ENCODE data around the gene OR4Q2.
"Not testable (repeated sequence)": the region's sequence is repeated elsewhere in the genome, so short reads cannot be mapped to it uniquely, and the experiment has no call there.

OR4Q2 gene

DNA sequence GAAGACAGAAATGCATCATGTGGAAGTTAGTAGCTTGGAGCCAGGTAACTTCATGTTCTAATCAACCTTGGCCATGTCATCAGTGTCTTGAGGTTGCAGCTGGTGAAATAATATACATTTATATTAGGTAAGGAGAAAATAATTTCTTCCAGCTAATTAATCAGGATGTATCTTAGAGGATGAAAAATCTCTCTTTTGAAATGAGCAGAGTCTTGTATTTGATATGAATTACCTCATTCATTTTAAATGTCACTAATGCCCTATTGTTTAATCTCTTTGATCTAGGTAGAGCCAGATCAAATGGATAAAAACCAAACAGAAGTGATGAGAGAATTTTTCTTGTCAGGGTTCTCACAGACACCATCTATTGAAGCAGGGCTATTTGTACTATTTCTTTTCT lies at the start of gene OR4Q2:
Gene OR4Q2, plus strand, starts transcription at position 301 of the 400 bp plus-strand sequence.
- DNase-seq: no peak

DNA sequence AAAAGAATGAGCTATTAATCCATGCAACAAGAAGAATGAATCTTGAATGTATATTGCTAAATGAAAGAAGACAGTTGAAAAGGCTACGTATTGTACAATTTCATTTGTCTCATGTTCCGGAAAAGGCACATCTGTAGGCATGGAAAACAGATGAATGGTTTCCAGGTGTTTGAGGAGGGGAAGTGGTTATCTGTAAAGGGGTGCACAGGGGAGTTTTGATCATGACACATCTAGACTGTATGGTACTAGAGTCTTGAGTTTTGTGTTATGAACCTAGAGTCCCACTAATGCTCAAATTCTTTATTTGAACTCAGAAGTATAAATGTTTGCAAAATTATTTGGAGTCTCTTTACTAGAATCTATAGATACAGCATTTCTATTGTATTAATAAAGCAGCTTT lies 32.2 kb upstream of the OR4Q2 start:
- DNase-seq: not testable (repeated sequence)

- no peak for DNase-seq
These were observed 27.1 kb upstream of the OR4Q2 start for GRCh38 chr14:19974844-19975243.

DNA sequence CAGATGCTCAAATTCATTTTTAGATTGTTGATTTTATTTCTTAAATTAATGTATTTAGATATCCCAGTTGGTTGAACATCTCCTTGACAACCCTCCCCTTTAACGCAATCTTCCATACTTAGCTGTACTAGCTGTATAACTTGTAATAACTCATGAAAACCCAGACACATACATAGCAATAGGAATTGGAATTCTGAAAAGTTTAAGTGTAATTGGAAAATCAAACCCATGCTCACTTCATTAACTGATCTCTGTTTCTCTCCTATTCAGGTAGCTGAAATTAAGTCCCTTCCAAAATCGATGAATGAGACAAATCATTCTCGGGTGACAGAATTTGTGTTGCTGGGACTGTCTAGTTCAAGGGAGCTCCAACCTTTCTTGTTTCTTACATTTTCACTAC lies 26.7 kb upstream of the OR4Q2 start, which contains the start of gene OR4K15:
Gene OR4K15, plus strand, starts transcription at position 301 of the 400 bp plus-strand sequence. Its CDS starts 0 bp downstream, at position 301.
- no peak for DNase-seq

- DNase-seq: no peak
These were observed 8.5 kb upstream of the OR4Q2 start for GRCh38 chr14:19993438-19993837.

- DNase-seq: no peak
These were observed 356 bp downstream of the OR4Q2 start for GRCh38 chr14:20002319-20002718.

DNA sequence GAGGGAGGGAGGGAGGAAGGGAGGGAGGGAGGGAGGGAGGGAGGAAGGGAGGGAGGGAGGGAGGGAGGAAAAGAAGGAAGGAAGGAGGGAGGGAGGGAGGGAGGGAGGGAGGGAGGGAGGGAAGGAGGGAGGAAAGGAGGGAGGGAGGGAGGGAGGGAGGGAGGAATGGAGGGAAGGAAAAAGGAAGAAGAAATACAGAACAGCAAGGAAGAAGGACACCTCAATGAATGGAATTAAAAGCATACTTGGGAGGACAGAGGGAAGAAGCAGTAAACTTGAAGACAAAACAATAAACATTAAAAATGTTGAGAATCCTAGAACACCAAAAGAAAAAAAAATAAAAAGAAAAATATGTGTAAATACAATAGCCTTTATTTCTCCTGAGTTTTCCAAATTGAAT lies 6.2 kb downstream of the OR4Q2 start:
- DNase-seq: no peak

GRCh38 chr14:20019257-20019865 lies 17.4 kb downstream of the OR4Q2 start, which contains the start of gene OR4K14:
TSS of gene OR4K14 (minus strand) at chr14:20019307. CDS start at chr14:20015193, 4,114 bp downstream.
- DNase-seq: no peak

DNA sequence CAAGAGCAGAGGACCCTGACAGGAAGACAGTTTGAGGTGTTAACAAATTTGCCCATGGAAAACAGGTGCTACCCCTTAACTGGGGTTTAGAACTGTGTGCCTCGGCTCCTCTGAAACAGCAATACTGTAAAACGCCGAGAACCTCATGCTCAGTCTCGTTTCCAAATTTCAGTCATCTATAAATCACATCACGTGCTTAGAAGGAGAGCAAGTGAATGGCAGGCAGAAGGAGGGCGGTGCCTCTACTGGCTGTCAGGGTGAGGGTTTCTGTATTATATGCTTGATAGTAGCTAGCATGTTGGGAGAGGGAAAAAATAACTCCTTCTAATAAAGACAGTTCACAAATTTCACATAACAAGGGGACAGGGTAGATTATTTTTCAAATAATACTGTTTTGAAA lies 29.1 kb downstream of the OR4Q2 start:
- DNase-seq: no peak

- no peak for DNase-seq
These were observed 33.5 kb downstream of the OR4Q2 start for GRCh38 chr14:20035449-20035848.

GRCh38 chr14:20035938-20036337 lies 34.0 kb downstream of the OR4Q2 start, which contains the start of gene OR4K13:
TSS of gene OR4K13 (minus strand) at chr14:20036038. CDS start at chr14:20034758, 1,280 bp downstream.
- no peak for DNase-seq

- DNase-seq: no peak
These were observed 42.3 kb downstream of the OR4Q2 start for GRCh38 chr14:20044243-20044642.

GRCh38 chr14:20048202-20048601 lies 46.2 kb downstream of the OR4Q2 start:
- no peak for DNase-seq
